Right atrium auricular region (tissue), 2 donors: Measurements from ENCODE around the gene INAFM1. TPM values are rescaled to one million over a fixed set of nuclear protein-coding genes. Genes with fewer than 3 reads are reported as not detected.
A peak's percentile ranks its signal among the peaks of the same experiment; 100 is the strongest.

Experiments
- DNase-seq: peaks from one replicate; pipeline ENCODE4 v3.0.0-alpha.2; 2019; ENCODE audit warnings: low spot score
- H3K27ac ChIP-seq, 2 donors: fragments of 200-600 bp; sonication (generic); 1 replicate in 1 of 2; 2 replicates in 1 of 2; pipeline ENCODE4 v1.5.1; 2016 to 2019
- H3K27me3 ChIP-seq, 2 donors: fragments of 200-600 bp; sonication (generic); one replicate each; pipeline versions ENCODE4 v1.5.1 to v1.6.0; 2017 to 2019
- H3K36me3 ChIP-seq: fragments of 200-600 bp; sonication (generic); one replicate; pipeline ENCODE4 v1.5.1; 2016
- H3K4me1 ChIP-seq, 2 donors: fragments of 200-600 bp; sonication (generic); one replicate each; pipeline versions ENCODE4 v1.5.1 to v1.6.0; 2017 to 2019
- H3K4me3 ChIP-seq, 2 donors: fragments of 200-600 bp; sonication (generic); 1 replicate in 1 of 2; 2 replicates in 1 of 2; pipeline ENCODE4 v1.5.1; 2017 to 2019; ENCODE audit warnings: mild to moderate bottlenecking in 1 of 2, moderate library complexity in 1 of 2
- H3K9me3 ChIP-seq, 2 donors: fragments of 200-600 bp; sonication (generic); one replicate each; pipeline ENCODE4 v1.5.1; 2019
- CTCF ChIP-seq, 2 donors: fragments of 200-600 bp; sonication (generic); IDR thresholded peaks; one replicate each; pipeline ENCODE4 v1.5.1; 2019; ENCODE audit warnings: antibody characterized with exemption in 2 of 2
- total RNA-seq, 2 donors: library from RNA; depleted of rRNA; stranded (reverse); fragments of >200 nt; gene quantifications; one replicate each; pipeline ENCODE4 v1.1.0, GENCODE V29; 2016

The INAFM1 gene
- total RNA-seq, 2 donors from 2014 or later: 1.9 to 7.0 TPM

- H3K36me3 ChIP-seq: no peaks in the 10 kb centered on the region
- DNase-seq: no peak
- H3K4me3 ChIP-seq: no peak overlapping the region
- no peaks in the 10 kb centered on the region for H3K27me3 ChIP-seq
- no peaks in the 10 kb centered on the region for H3K4me1 ChIP-seq
- no peak for TF ChIP-seq CTCF (IDR thresholded peaks at IDR 0.05)
- no peaks in the 10 kb centered on the region for H3K9me3 ChIP-seq
- no peak overlapping the region for H3K27ac ChIP-seq
Measured at GRCh38 chr19:47303966-47304365, 29.3 kb downstream of the INAFM1 start.

GRCh38 chr19:47305309-47305751 lies 30.6 kb downstream of the INAFM1 start:
- peak; percentile 87 to 92 for TF ChIP-seq CTCF (IDR thresholded peaks at IDR 0.05)
- peak; percentile 79 for DNase-seq
- no peaks in the 10 kb centered on the region for H3K4me1 ChIP-seq

GRCh38 chr19:47306303-47306702 lies 31.6 kb downstream of the INAFM1 start:
- no peak overlapping the region for H3K4me3 ChIP-seq

More at GRCh38 chr19:47305309-47305751, 30.6 kb downstream of the INAFM1 start:
- Histone ChIP-seq H3K27ac (no peak overlapping the region), H3K36me3 (no peaks in the 10 kb centered on the region), H3K9me3 (no peaks in the 10 kb centered on the region), H3K4me3 (no peak overlapping the region), H3K27me3 (no peaks in the 10 kb centered on the region)

GRCh38 chr19:47309038-47309437 lies 34.4 kb downstream of the INAFM1 start:
- no peaks in the 10 kb centered on the region for H3K9me3 ChIP-seq
- H3K4me3 ChIP-seq: no peak overlapping the region
- no peak for TF ChIP-seq CTCF (IDR thresholded peaks at IDR 0.05)
- no peaks in the 10 kb centered on the region for H3K36me3 ChIP-seq
- no peak for DNase-seq
- no peak overlapping the region for H3K27ac ChIP-seq
- no peaks in the 10 kb centered on the region for H3K27me3 ChIP-seq
- no peaks in the 10 kb centered on the region for H3K4me1 ChIP-seq

More at GRCh38 chr19:47306303-47306702, 31.6 kb downstream of the INAFM1 start:
- TF ChIP-seq CTCF (IDR thresholded peaks at IDR 0.05): no peak
- Histone ChIP-seq H3K27me3 (no peaks in the 10 kb centered on the region), H3K4me1 (no peaks in the 10 kb centered on the region), H3K36me3 (no peaks in the 10 kb centered on the region), H3K27ac (no peak overlapping the region), H3K9me3 (no peaks in the 10 kb centered on the region)
- no peak for DNase-seq

- peak within 1 kb of the TSS in 1 of 2 donors; percentile 33 for H3K4me3 ChIP-seq
- no peak for TF ChIP-seq CTCF (IDR thresholded peaks at IDR 0.05)
- no peaks in the 10 kb centered on the region for H3K27me3 ChIP-seq
- H3K27ac ChIP-seq: peak within 1 kb of the TSS; percentile 11 to 31
- DNase-seq: no peak
- no peaks in the 10 kb centered on the region for H3K36me3 ChIP-seq
- no peaks in the 10 kb centered on the region for H3K4me1 ChIP-seq
- no peaks in the 10 kb centered on the region for H3K9me3 ChIP-seq
Measured at GRCh38 chr19:47309608-47310007, 34.9 kb downstream of the INAFM1 start, which contains the start of gene C5AR1. C5AR1 (plus strand) TSS chr19:47309861; CDS start chr19:47309896, 35 bp downstream.

GRCh38 chr19:47310323-47310722 lies 35.6 kb downstream of the INAFM1 start:
- H3K27ac ChIP-seq: peak overlapping the region in 1 of 2 donors; percentile 31
- H3K27me3 ChIP-seq: no peaks in the 10 kb centered on the region
- no peak for DNase-seq
- TF ChIP-seq CTCF (IDR thresholded peaks at IDR 0.05): no peak
- H3K4me1 ChIP-seq: no peaks in the 10 kb centered on the region
- H3K4me3 ChIP-seq: peak overlapping the region in 1 of 2 donors; percentile 33
- peaks cover 0 to 5% of the 10 kb centered on the region in 2 donors for H3K9me3 ChIP-seq
- H3K36me3 ChIP-seq: no peaks in the 10 kb centered on the region
